HEK293 (cell line): Measurements from ENCODE around the gene MIA2.
A peak's percentile ranks its signal among the peaks of the same experiment; 100 is the strongest.

Source experiments
- CTCF ChIA-PET: fragments of 350-600 bp; formaldehyde crosslinking; extraction: SDS; loops from one replicate; lab custom pipeline; 2021; ENCODE audit warnings: antibody characterized with exemption; lab: Yijun Ruan, JAX
- POLR2A ChIA-PET: fragments of 300-600 bp; formaldehyde crosslinking; extraction: SDS; loops from one replicate; lab custom pipeline; 2020; ENCODE audit warnings: antibody characterized with exemption, inconsistent platforms; lab: Yijun Ruan, JAX
- H3K27ac ChIP-seq: fragments of 200-500 bp; sonication (Bioruptor generic); 2 replicates; pipeline ENCODE4 v1.5.1; 2014; ENCODE audit warnings: low read depth, low read length, control low read depth, inconsistent platforms; ENCODE audit errors: extremely low read depth
- H3K36me3 ChIP-seq, 2 experiments: fragments of 200-500 bp in 1 of 2; sonication (Bioruptor generic) in 1 of 2; 1 replicate in 1 of 2; 2 replicates in 1 of 2; pipeline ENCODE4 v1.5.1; 2014 to 2017; ENCODE audit warnings: inconsistent platforms in 2 of 2, low read length in 2 of 2; ENCODE audit not compliant: control insufficient read depth in 2 of 2, insufficient read depth in 1 of 2
- H3K4me1 ChIP-seq: fragments of 200-500 bp; sonication (Bioruptor generic); 2 replicates; pipeline ENCODE4 v1.5.1; 2014; ENCODE audit warnings: mild to moderate bottlenecking, low read length, inconsistent platforms; ENCODE audit not compliant: control insufficient read depth, insufficient read depth
- H3K4me3 ChIP-seq: 2 replicates; pipeline ENCODE4 v1.5.1; 2011; ENCODE audit warnings: low read depth, mild to moderate bottlenecking, control low read depth, low read length, moderate library complexity
- H3K9me3 ChIP-seq: fragments of 200-500 bp; sonication (Bioruptor generic); 2 replicates; pipeline ENCODE4 v1.5.1; 2014; ENCODE audit warnings: low read depth, low read length, inconsistent platforms; ENCODE audit not compliant: control insufficient read depth, insufficient read depth
- FEZF1 ChIP-seq: fragments of 450-650 bp; formaldehyde crosslinking; IDR thresholded peaks from 2 replicates; pipeline ENCODE4 v1.5.1; 2016; ENCODE audit warnings: missing biosample characterization, missing genetic modification characterization
- GFI1B ChIP-seq: fragments of 450-650 bp; formaldehyde crosslinking; IDR thresholded peaks from 2 replicates; pipeline ENCODE4 v1.5.1; 2016; ENCODE audit warnings: missing biosample characterization, missing genetic modification characterization
- KLF7 ChIP-seq: fragments of 450-650 bp; formaldehyde crosslinking; IDR thresholded peaks from 2 replicates; pipeline ENCODE4 v1.5.1; 2016; ENCODE audit warnings: missing biosample characterization, missing genetic modification characterization, borderline replicate concordance
- PRDM1 ChIP-seq: fragments of 450-650 bp; formaldehyde crosslinking; IDR thresholded peaks from 2 replicates; pipeline ENCODE4; 2016; ENCODE audit warnings: missing biosample characterization, missing genetic modification characterization
- SETDB1 ChIP-seq: IDR thresholded peaks from one replicate; pipeline ENCODE4 v1.6.1; 2017; ENCODE audit warnings: mild to moderate bottlenecking, low read length, moderate library complexity, mixed read lengths; ENCODE audit not compliant: insufficient read length
- ZBTB17 ChIP-seq: fragments of 450-650 bp; formaldehyde crosslinking; IDR thresholded peaks from 2 replicates; pipeline ENCODE4 v1.5.1; 2016; ENCODE audit warnings: missing biosample characterization, missing genetic modification characterization
- ZBTB48 ChIP-seq: fragments of 450-650 bp; formaldehyde crosslinking; IDR thresholded peaks from 2 replicates; pipeline ENCODE4 v1.5.1; 2016; ENCODE audit warnings: missing biosample characterization, missing genetic modification characterization
- ZFP37 ChIP-seq: fragments of 450-650 bp; formaldehyde crosslinking; IDR thresholded peaks from 2 replicates; pipeline ENCODE4 v1.5.1; 2016; ENCODE audit warnings: missing biosample characterization, missing genetic modification characterization
- ZNF114 ChIP-seq: fragments of 450-650 bp; formaldehyde crosslinking; IDR thresholded peaks from 2 replicates; pipeline ENCODE4 v1.5.0; 2017; ENCODE audit warnings: missing biosample characterization, missing genetic modification characterization
- ZNF280C ChIP-seq: fragments of 450-650 bp; formaldehyde crosslinking; IDR thresholded peaks from 2 replicates; pipeline ENCODE4 v1.5.1; 2016; ENCODE audit warnings: missing biosample characterization, missing genetic modification characterization
- ZNF366 ChIP-seq: fragments of 450-650 bp; formaldehyde crosslinking; conservative IDR thresholded peaks from 2 replicates; pipeline ENCODE4 v1.5.1; 2016; ENCODE audit warnings: missing biosample characterization, missing genetic modification characterization
- ZNF518A ChIP-seq: fragments of 450-650 bp; formaldehyde crosslinking; conservative IDR thresholded peaks from 2 replicates; pipeline ENCODE4 v1.5.1; 2016; ENCODE audit warnings: low read depth, missing biosample characterization, missing genetic modification characterization
- ZNF544 ChIP-seq: fragments of 450-650 bp; formaldehyde crosslinking; IDR thresholded peaks from 2 replicates; pipeline ENCODE4 v1.5.0; 2017; ENCODE audit warnings: missing biosample characterization, missing genetic modification characterization
- ZSCAN23 ChIP-seq: fragments of 450-650 bp; formaldehyde crosslinking; IDR thresholded peaks from 2 replicates; pipeline ENCODE4 v1.5.1; 2016; ENCODE audit warnings: missing biosample characterization, missing genetic modification characterization
- ZXDB ChIP-seq: fragments of 450-650 bp; formaldehyde crosslinking; IDR thresholded peaks from 2 replicates; pipeline ENCODE4 v1.5.1; 2016; ENCODE audit warnings: missing biosample characterization, missing genetic modification characterization
- TF ChIP-seq, protein P1 (sequence below): fragments of 450-650 bp; formaldehyde crosslinking; IDR thresholded peaks from 2 replicates; pipeline ENCODE4 v1.5.1; 2017; ENCODE audit warnings: missing biosample characterization, missing genetic modification characterization
- TF ChIP-seq, protein P2 (sequence below): fragments of 450-650 bp; formaldehyde crosslinking; IDR thresholded peaks from 2 replicates; pipeline ENCODE4 v1.5.1; 2017; ENCODE audit warnings: missing biosample characterization, missing genetic modification characterization

The MIA2 gene

GRCh38 chr14:39342768-39343167, 109.1 kb downstream of the MIA2 start:
- CTCF ChIA-PET: interaction anchor here (0.7 kb wide), 1 partner anchor 22 kb away, joined by 5 read pairs; no protein-coding TSS in a partner anchor
- peaks cover 14% of the 10 kb centered on the region; the same call in 1 of the 2 replicates for H3K4me1 ChIP-seq
- TF ChIP-seq ZBTB48 (tag by site-specific recombination): no peak
- TF ChIP-seq ZFP37: no peak
- TF ChIP-seq, protein P1, sequence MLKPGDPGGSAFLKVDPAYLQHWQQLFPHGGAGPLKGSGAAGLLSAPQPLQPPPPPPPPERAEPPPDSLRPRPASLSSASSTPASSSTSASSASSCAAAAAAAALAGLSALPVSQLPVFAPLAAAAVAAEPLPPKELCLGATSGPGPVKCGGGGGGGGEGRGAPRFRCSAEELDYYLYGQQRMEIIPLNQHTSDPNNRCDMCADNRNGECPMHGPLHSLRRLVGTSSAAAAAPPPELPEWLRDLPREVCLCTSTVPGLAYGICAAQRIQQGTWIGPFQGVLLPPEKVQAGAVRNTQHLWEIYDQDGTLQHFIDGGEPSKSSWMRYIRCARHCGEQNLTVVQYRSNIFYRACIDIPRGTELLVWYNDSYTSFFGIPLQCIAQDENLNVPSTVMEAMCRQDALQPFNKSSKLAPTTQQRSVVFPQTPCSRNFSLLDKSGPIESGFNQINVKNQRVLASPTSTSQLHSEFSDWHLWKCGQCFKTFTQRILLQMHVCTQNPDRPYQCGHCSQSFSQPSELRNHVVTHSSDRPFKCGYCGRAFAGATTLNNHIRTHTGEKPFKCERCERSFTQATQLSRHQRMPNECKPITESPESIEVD (tag by site-specific recombination): no peak
- TF ChIP-seq SETDB1: no peak
- TF ChIP-seq ZNF114 (tag by site-specific recombination): no peak
- no peak for TF ChIP-seq FEZF1 (tag by site-specific recombination)

DNA sequence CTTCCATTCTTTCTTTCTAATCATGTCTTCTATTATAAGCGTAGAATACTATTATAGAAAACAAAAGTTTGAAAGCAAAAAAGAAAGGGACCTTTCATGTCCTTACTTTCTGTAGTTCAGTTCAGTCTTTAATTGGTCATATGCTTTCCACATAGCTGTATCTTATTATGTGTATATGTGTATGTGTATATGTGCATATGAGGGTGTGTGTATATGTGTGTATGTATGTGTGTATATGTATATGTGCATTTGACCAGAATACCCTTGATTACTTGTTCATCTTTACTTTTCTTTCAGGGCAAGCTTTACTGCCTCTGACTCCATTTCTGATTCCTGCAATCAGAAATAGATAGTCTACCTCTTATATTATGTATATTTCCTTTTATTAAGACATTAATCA, 109.9 kb downstream of the MIA2 start:
- peaks cover 12% of the 10 kb centered on the region; the same call in 1 of the 2 replicates for H3K4me1 ChIP-seq
- H3K4me3 ChIP-seq: no peak overlapping the region
- ChIA-PET POLR2A (interaction anchor here (1.0 to 1.2 kb wide), 2 partner anchors 89 to 173 kb away, joined by 3 read pairs; partner anchors contain the start of gene TRAPPC6B), CTCF (interaction anchor here (0.6 to 1.1 kb wide), 5 partner anchors 23 to 1440 kb away, joined by 3 to 5 read pairs (median 3); no protein-coding TSS in a partner anchor)
- H3K36me3 ChIP-seq: peaks cover 0 to 3% of the 10 kb centered on the region in 2 experiments; a peak in 2 of 3 replicates
- H3K27ac ChIP-seq: no peak overlapping the region
- TF ChIP-seq KLF7: no peak
- TF ChIP-seq ZNF280C (tag by site-specific recombination): no peak
- 0 out of 2 replicates have a peak, but pooled peaks have one; percentile 26 for TF ChIP-seq PRDM1
- H3K9me3 ChIP-seq: no peaks in the 10 kb centered on the region

More at GRCh38 chr14:39342768-39343167, 109.1 kb downstream of the MIA2 start:
- H3K4me3 ChIP-seq: no peak overlapping the region
- peaks cover 0 to 3% of the 10 kb centered on the region in 2 experiments; a peak in 2 of 3 replicates for H3K36me3 ChIP-seq
- POLR2A ChIA-PET: interaction anchor here (1.0 kb wide), 1 partner anchor 90 kb away, joined by 3 read pairs; no protein-coding TSS in a partner anchor
- H3K9me3 ChIP-seq: no peaks in the 10 kb centered on the region
- no peak overlapping the region for H3K27ac ChIP-seq

GRCh38 chr14:39350866-39351265, 117.2 kb downstream of the MIA2 start:
- ChIA-PET CTCF (no interaction called here), POLR2A (no interaction called here)
- no peak overlapping the region for H3K4me3 ChIP-seq
- peaks cover 3 to 5% of the 10 kb centered on the region in 2 experiments for H3K36me3 ChIP-seq
- no peak overlapping the region for H3K27ac ChIP-seq
- H3K9me3 ChIP-seq: no peaks in the 10 kb centered on the region
- TF ChIP-seq ZXDB: no peak
- TF ChIP-seq ZFP37: no peak
- H3K4me1 ChIP-seq: no peaks in the 10 kb centered on the region

- H3K9me3 ChIP-seq: no peaks in the 10 kb centered on the region
- no peaks in the 10 kb centered on the region for H3K4me1 ChIP-seq
- ChIA-PET CTCF (no interaction called here), POLR2A (no interaction called here)
- peaks cover 0 to 5% of the 10 kb centered on the region in 2 experiments; a peak in 2 of 3 replicates for H3K36me3 ChIP-seq
- no peak overlapping the region for H3K4me3 ChIP-seq
- H3K27ac ChIP-seq: no peak overlapping the region
- TF ChIP-seq ZBTB17 (tag by site-specific recombination): no peak
- no peak for TF ChIP-seq GFI1B
- TF ChIP-seq ZNF544 (tag by site-specific recombination): no peak
- TF ChIP-seq, protein P2, sequence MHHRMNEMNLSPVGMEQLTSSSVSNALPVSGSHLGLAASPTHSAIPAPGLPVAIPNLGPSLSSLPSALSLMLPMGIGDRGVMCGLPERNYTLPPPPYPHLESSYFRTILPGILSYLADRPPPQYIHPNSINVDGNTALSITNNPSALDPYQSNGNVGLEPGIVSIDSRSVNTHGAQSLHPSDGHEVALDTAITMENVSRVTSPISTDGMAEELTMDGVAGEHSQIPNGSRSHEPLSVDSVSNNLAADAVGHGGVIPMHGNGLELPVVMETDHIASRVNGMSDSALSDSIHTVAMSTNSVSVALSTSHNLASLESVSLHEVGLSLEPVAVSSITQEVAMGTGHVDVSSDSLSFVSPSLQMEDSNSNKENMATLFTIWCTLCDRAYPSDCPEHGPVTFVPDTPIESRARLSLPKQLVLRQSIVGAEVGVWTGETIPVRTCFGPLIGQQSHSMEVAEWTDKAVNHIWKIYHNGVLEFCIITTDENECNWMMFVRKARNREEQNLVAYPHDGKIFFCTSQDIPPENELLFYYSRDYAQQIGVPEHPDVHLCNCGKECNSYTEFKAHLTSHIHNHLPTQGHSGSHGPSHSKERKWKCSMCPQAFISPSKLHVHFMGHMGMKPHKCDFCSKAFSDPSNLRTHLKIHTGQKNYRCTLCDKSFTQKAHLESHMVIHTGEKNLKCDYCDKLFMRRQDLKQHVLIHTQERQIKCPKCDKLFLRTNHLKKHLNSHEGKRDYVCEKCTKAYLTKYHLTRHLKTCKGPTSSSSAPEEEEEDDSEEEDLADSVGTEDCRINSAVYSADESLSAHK (tag by site-specific recombination): no peak
- TF ChIP-seq ZNF518A (tag by site-specific recombination): no peak
- no peak for TF ChIP-seq ZNF366 (tag by site-specific recombination)
- no peak for TF ChIP-seq ZSCAN23 (tag by site-specific recombination)
These were observed 118.0 kb downstream of the MIA2 start for GRCh38 chr14:39351708-39352107.
